IPS-20b (cell line): ENCODE measurements around the gene AGMAT.

Source experiments
- H3K27ac ChIP-seq: one replicate; pipeline ENCODE4 v1.5.1; 2013; ENCODE audit warnings: low read length
- H3K27me3 ChIP-seq: 2 replicates; pipeline ENCODE4 v1.6.1; 2013; ENCODE audit warnings: mild to moderate bottlenecking, low read length, inconsistent platforms; ENCODE audit not compliant: insufficient read depth
- H3K36me3 ChIP-seq: 2 replicates; pipeline ENCODE4 v1.6.1; 2013; ENCODE audit warnings: low read depth, mild to moderate bottlenecking, inconsistent platforms, low read length, moderate library complexity; ENCODE audit not compliant: insufficient read depth
- H3K4me1 ChIP-seq: 2 replicates; pipeline ENCODE4 v1.6.1; 2013; ENCODE audit warnings: mild to moderate bottlenecking, control low read depth, inconsistent platforms, low read length, moderate library complexity; ENCODE audit not compliant: insufficient read depth
- H3K4me3 ChIP-seq: 2 replicates; pipeline ENCODE4 v1.5.1; 2013; ENCODE audit warnings: mild to moderate bottlenecking, low read length, inconsistent platforms
- H3K9ac ChIP-seq: 2 replicates; pipeline ENCODE4 v1.6.1; 2013; ENCODE audit warnings: low read depth, mild to moderate bottlenecking, inconsistent platforms, low read length, moderate library complexity
- H3K9me3 ChIP-seq: 2 replicates; pipeline ENCODE4 v1.6.1; 2013; ENCODE audit warnings: mild to moderate bottlenecking, low read depth, low read length, inconsistent platforms; ENCODE audit not compliant: insufficient read depth

AGMAT gene

GRCh38 chr1:15574741-15575140 is 10.1 kb downstream of the AGMAT start:
- Histone ChIP-seq H3K4me3 (no peak overlapping the region), H3K4me1 (no peaks in the 10 kb centered on the region), H3K9me3 (no peaks in the 10 kb centered on the region), H3K9ac (no peak overlapping the region), H3K36me3 (peaks cover 29% of the 10 kb centered on the region), H3K27ac (no peak overlapping the region), H3K27me3 (no peaks in the 10 kb centered on the region)

GRCh38 chr1:15573477-15573876 is 11.4 kb downstream of the AGMAT start:
- Histone ChIP-seq H3K36me3 (peaks cover 40% of the 10 kb centered on the region), H3K9ac (no peak overlapping the region), H3K27ac (no peak overlapping the region), H3K4me1 (no peaks in the 10 kb centered on the region), H3K27me3 (no peaks in the 10 kb centered on the region), H3K4me3 (no peak overlapping the region), H3K9me3 (no peaks in the 10 kb centered on the region)

GRCh38 chr1:15571266-15571665 is 13.6 kb downstream of the AGMAT start:
- H3K27ac ChIP-seq = no peak overlapping the region
- no peaks in the 10 kb centered on the region for H3K27me3 ChIP-seq
- no peak overlapping the region for H3K9ac ChIP-seq
- peaks cover 62% of the 10 kb centered on the region for H3K36me3 ChIP-seq
- no peak overlapping the region for H3K4me3 ChIP-seq
- H3K9me3 ChIP-seq = no peaks in the 10 kb centered on the region
- no peaks in the 10 kb centered on the region for H3K4me1 ChIP-seq

GRCh38 chr1:15570861-15571260 is 14.0 kb downstream of the AGMAT start:
- H3K9ac ChIP-seq = no peak overlapping the region

GRCh38 chr1:15568387-15569073 is 16.3 kb downstream of the AGMAT start:
- Histone ChIP-seq H3K9me3 (no peaks in the 10 kb centered on the region), H3K4me1 (no peaks in the 10 kb centered on the region), H3K9ac (no peak overlapping the region), H3K27ac (no peak overlapping the region), H3K4me3 (no peak overlapping the region), H3K27me3 (no peaks in the 10 kb centered on the region), H3K36me3 (peaks cover 79% of the 10 kb centered on the region)

More at GRCh38 chr1:15570861-15571260, 14.0 kb downstream of the AGMAT start:
- no peaks in the 10 kb centered on the region for H3K4me1 ChIP-seq
- no peak overlapping the region for H3K4me3 ChIP-seq
- H3K27ac ChIP-seq = no peak overlapping the region
- no peaks in the 10 kb centered on the region for H3K9me3 ChIP-seq
- peaks cover 67% of the 10 kb centered on the region for H3K36me3 ChIP-seq
- no peaks in the 10 kb centered on the region for H3K27me3 ChIP-seq

GRCh38 chr1:15559189-15559810 is 25.6 kb downstream of the AGMAT start:
- no peaks in the 10 kb centered on the region for H3K4me1 ChIP-seq

GRCh38 chr1:15558516-15558915 is 26.3 kb downstream of the AGMAT start:
- H3K4me3 ChIP-seq = no peak overlapping the region
- no peaks in the 10 kb centered on the region for H3K4me1 ChIP-seq
- no peak overlapping the region for H3K9ac ChIP-seq
- H3K9me3 ChIP-seq = no peaks in the 10 kb centered on the region
- H3K27me3 ChIP-seq = no peaks in the 10 kb centered on the region
- H3K36me3 ChIP-seq = peaks cover 42% of the 10 kb centered on the region
- no peak overlapping the region for H3K27ac ChIP-seq

More at GRCh38 chr1:15559189-15559810, 25.6 kb downstream of the AGMAT start:
- H3K27ac ChIP-seq = no peak overlapping the region
- no peak overlapping the region for H3K4me3 ChIP-seq
- no peaks in the 10 kb centered on the region for H3K9me3 ChIP-seq
- H3K27me3 ChIP-seq = no peaks in the 10 kb centered on the region
- peaks cover 50% of the 10 kb centered on the region for H3K36me3 ChIP-seq
- no peak overlapping the region for H3K9ac ChIP-seq

- no peaks in the 10 kb centered on the region for H3K27me3 ChIP-seq
- H3K9me3 ChIP-seq = no peaks in the 10 kb centered on the region
- H3K4me3 ChIP-seq = no peak overlapping the region
- H3K4me1 ChIP-seq = no peaks in the 10 kb centered on the region
- peaks cover 35% of the 10 kb centered on the region for H3K36me3 ChIP-seq
- no peak overlapping the region for H3K27ac ChIP-seq
- H3K9ac ChIP-seq = no peak overlapping the region
These were observed 27.3 kb downstream of the AGMAT start for GRCh38 chr1:15557594-15557993.

- H3K9ac ChIP-seq = no peak overlapping the region
- no peaks in the 10 kb centered on the region for H3K27me3 ChIP-seq
- no peak overlapping the region for H3K4me3 ChIP-seq
- no peaks in the 10 kb centered on the region for H3K4me1 ChIP-seq
- peaks cover 30% of the 10 kb centered on the region for H3K36me3 ChIP-seq
- H3K27ac ChIP-seq = no peak overlapping the region
- H3K9me3 ChIP-seq = no peaks in the 10 kb centered on the region
These were observed 27.8 kb downstream of the AGMAT start for GRCh38 chr1:15557008-15557407.

GRCh38 chr1:15550573-15550972 is 34.3 kb downstream of the AGMAT start:
- H3K9me3 ChIP-seq = no peaks in the 10 kb centered on the region
- no peaks in the 10 kb centered on the region for H3K4me1 ChIP-seq
- H3K27ac ChIP-seq = no peak overlapping the region
- no peaks in the 10 kb centered on the region for H3K27me3 ChIP-seq
- peaks cover 48% of the 10 kb centered on the region for H3K36me3 ChIP-seq
- H3K4me3 ChIP-seq = no peak overlapping the region
- no peak overlapping the region for H3K9ac ChIP-seq

GRCh38 chr1:15546641-15547040 is 38.2 kb downstream of the AGMAT start:
- peaks cover 85% of the 10 kb centered on the region for H3K36me3 ChIP-seq
- no peaks in the 10 kb centered on the region for H3K9me3 ChIP-seq
- H3K27me3 ChIP-seq = no peaks in the 10 kb centered on the region
- no peaks in the 10 kb centered on the region for H3K4me1 ChIP-seq
- no peak overlapping the region for H3K27ac ChIP-seq
- no peak overlapping the region for H3K4me3 ChIP-seq
- no peak overlapping the region for H3K9ac ChIP-seq
